GM19395 (cell line): Measurements from ENCODE around the gene MYO10.
"Not testable (repeated sequence)": the region's sequence is repeated elsewhere in the genome, so short reads cannot be mapped to it uniquely, and the experiment has no call there.

ENCODE experiments used
- ATAC-seq: cut with Tn5 transposase; IDR thresholded peaks from one replicate; pipeline ENCODE4 v1.9.1; 2021; ENCODE audit warnings: mild to moderate bottlenecking, moderate library complexity; ENCODE audit not compliant: unreplicated experiment

Gene MYO10

GRCh38 chr5:16866273-16866672 is 69.8 kb downstream of the MYO10 start:
- no peak for ATAC-seq

- no peak for ATAC-seq
Measured at GRCh38 chr5:16865151-16865550, 70.9 kb downstream of the MYO10 start.

- ATAC-seq: no peak
Measured at GRCh38 chr5:16864631-16865131, 71.4 kb downstream of the MYO10 start.

DNA sequence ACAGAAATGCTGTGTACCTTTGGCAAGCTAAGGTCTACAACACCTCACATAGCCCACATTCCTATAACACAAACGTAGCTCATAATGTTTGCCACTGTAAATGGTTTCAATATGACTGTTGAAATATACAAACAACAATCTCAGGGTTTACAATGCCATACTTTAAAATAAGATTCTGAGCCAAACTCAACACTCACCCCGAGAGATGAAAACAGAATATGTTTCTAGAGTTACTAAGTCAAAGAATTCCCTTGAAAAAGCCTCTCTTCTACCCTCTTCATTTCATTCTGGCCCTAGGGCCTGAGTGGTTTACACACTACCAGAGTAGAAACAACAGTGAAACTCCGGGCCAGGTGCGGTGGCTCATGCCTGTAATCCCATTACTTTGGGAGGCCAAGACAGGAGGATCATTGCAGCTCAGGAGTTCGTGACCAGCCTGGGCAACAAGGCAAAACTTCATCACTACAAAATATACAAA is 72.6 kb downstream of the MYO10 start:
- no peak for ATAC-seq

- ATAC-seq: no peak
Measured at GRCh38 chr5:16862777-16863176, 73.3 kb downstream of the MYO10 start.

- no peak for ATAC-seq
Measured at GRCh38 chr5:16859346-16859745, 76.7 kb downstream of the MYO10 start.

DNA sequence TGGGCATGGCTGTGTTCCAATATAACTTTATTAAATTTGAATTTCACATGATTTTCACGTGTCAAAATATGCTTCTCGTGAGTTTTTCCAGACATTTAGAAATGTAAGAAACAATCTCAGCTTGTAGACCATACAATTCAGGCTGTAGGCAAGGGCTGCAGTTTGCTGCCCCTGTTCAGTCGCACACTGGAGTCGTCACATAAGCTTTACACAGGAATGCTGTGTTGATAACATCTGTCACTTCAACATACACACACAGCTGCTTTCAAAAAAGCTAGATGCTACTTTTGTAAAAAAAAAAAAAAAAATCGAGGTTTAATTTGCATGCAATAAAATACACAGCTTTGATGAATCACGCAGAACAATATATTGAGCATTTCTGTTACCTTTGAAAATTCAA is 77.9 kb downstream of the MYO10 start:
- ATAC-seq: no peak

DNA sequence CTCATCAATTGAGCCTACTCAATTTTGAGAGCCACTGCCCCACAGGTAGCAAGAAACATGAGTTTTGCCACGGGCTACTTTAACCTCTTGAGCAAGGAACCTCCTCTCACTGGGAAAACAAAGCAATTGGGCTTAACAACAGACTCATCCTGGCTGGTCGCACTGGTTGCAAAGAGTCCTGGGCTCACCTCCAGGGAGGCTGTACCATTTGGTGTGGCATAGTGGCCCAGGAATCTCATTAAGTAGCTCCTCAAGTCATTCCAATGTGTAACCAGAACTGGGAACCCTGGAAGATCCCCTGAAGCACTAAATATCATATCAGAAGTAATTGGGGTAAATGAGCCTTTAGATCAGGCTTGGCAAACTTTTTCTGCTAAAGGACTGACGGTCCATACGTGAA is 78.5 kb downstream of the MYO10 start:
- no peak for ATAC-seq

- ATAC-seq: no peak
Measured at GRCh38 chr5:16856531-16856930, 79.6 kb downstream of the MYO10 start.

DNA sequence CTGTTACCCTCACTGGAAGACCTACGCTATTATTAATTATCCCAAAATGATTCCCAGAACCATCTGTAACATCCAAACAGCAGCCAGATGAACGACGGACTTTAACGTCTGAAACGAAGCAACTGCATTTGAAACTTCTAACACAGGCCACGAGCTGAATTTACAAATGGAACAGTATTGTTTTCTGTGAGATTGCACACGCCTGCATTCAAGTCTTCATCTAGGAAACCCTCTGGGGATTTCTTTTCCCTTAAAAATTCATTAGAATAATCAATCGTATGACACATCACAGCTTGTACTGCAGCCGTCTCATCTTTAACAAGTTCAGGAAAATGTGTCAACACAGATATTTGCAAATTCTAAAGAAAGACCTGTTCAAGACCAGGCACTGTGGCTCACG is 80.2 kb downstream of the MYO10 start:
- ATAC-seq: no peak

GRCh38 chr5:16855485-16855884 is 80.6 kb downstream of the MYO10 start:
- ATAC-seq: no peak

GRCh38 chr5:16854351-16854750 is 81.7 kb downstream of the MYO10 start:
- no peak for ATAC-seq

DNA sequence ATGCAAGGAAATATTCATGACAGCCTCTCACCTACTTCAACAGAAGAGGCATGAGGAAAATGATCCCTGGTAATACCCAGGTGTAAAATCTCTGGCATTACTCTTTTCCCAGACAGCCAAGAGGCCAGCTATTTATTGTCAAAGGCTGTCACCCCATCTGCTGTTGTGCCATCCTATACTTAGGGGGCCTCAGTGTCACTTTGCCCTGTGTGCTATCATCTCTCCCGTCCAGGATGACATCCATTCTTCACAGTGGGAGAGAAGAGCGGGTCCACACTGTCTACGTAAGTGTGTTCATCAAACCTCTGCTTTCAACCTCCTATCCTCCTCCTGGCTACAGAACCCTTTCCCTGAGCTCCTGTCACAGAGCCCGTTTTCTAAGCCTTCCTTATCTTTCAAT is 82.6 kb downstream of the MYO10 start:
- ATAC-seq: no peak

GRCh38 chr5:16852251-16853005 is 83.7 kb downstream of the MYO10 start:
- ATAC-seq: no peak

DNA sequence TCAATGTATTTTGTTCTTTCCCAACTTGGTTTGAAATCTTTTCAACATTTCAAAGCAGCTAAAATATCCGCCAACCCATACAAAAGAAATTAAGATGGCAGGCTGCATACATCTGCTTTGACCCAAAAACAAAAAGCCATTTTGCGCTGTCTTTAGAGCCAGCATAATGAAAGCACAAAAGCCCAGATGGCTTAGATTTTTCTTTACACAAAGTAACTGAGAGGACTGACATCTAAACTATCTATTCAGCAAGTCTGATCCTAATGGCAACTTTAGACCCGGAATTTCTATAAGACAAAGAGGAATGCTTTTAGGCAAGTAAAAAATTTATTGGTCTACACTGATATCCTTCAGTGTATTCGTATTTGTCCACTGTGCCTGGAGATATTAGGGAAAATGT is 86.3 kb downstream of the MYO10 start:
- ATAC-seq: no peak

DNA sequence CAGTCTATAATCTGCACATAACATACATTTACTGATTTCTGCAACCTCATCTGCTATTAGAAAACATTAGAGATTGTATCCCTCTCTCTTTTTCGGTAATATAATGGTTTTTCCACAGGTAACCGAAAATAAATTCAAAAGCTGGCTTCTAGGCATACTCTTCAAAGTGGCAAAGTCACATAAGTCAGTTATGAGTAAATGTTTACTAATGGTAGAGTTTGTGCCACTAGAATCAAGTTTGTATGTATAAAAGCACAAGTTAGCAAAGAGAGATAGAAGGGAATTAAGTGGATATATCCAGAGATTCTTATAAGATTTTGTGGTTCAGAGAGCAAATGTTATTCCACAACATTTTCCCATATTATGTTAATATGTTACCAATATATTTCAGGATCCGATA is 86.9 kb downstream of the MYO10 start:
- ATAC-seq: no peak

DNA sequence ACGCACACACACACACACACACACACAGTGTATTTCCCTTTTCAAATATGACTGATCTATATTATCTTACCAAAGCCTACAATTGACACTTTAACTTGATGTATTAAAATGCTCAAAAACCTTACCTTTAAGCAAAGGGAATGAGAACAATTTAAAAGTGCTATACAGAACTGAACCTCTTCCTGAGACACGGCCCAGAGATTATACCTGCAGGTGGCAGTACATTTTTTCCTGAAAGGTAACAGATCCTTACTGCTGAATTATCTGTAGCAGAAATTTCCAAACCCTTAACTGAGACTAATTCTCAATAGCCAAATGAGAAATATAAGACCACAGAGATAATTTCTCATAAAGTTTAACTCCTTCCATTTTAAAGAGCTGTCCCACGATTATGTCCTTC is 91.1 kb downstream of the MYO10 start:
- no peak for ATAC-seq

- ATAC-seq: no peak
Measured at GRCh38 chr5:16842896-16843295, 93.2 kb downstream of the MYO10 start.

- no peak for ATAC-seq
Measured at GRCh38 chr5:16841416-16841815, 94.7 kb downstream of the MYO10 start.

DNA sequence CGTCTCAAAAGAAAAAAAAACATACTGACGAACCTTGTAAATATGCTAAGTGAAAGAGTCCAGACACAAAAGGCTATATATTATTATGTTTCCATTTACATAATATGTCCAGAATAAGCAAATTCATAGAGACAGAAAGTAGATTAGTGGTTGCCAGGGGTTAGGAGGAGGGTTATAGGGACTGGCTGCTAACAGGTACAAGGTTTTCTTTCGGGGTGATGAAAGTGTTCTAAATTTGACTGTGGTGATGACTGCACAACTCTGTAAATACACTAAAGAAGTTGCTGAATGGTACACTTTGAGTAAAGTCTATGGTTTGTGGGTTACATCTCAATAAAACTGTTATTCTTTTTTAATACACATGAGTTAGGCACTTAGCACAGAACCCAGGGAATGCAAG is 98.8 kb downstream of the MYO10 start:
- ATAC-seq: no peak

- no peak for ATAC-seq
Measured at GRCh38 chr5:16834029-16834428, 102.1 kb downstream of the MYO10 start.

GRCh38 chr5:16831326-16831725 is 104.8 kb downstream of the MYO10 start:
- not testable (repeated sequence) for ATAC-seq

- no peak for ATAC-seq
Measured at GRCh38 chr5:16827755-16828154, 108.3 kb downstream of the MYO10 start.
